GM12865 (cell line): ENCODE measurements around the gene SORCS2.

Source experiments
- DNase-seq: peaks from one replicate; pipeline ENCODE4 v3.0.0; 2010; ENCODE audit warnings: low read depth
- H3K4me3 ChIP-seq: 2 replicates; pipeline ENCODE4 v1.5.1; 2011; ENCODE audit warnings: mild to moderate bottlenecking, low read depth, low read length, control low read depth
- TF ChIP-seq, protein P1 (sequence below): IDR thresholded peaks from 2 replicates; pipeline ENCODE4 v1.5.1; 2011; ENCODE audit warnings: low read length, control low read depth, low read depth, inconsistent platforms; ENCODE audit not compliant: insufficient read depth; ENCODE audit errors: missing control alignments

Gene SORCS2

DNA sequence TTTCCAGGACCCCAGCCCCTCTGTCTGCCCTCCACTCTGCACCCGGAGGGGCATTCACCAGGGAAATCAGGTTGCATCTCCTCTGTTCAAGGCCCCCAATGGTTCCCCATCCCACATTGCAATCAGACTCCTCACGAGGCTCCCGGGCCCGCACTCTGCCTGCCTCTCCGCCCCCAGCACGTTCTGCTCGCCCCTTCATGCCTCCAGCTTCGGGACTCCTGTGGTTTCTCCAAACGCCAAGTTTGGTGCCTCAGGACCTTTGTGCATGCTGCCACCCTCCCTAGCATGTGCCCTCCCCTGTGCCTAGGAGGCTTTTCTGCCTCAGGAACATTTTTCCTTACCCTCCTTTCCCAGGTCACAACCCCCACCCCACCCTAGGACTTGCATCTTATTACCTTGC, 426.0 kb downstream of the SORCS2 start:
- TF ChIP-seq, protein P1, sequence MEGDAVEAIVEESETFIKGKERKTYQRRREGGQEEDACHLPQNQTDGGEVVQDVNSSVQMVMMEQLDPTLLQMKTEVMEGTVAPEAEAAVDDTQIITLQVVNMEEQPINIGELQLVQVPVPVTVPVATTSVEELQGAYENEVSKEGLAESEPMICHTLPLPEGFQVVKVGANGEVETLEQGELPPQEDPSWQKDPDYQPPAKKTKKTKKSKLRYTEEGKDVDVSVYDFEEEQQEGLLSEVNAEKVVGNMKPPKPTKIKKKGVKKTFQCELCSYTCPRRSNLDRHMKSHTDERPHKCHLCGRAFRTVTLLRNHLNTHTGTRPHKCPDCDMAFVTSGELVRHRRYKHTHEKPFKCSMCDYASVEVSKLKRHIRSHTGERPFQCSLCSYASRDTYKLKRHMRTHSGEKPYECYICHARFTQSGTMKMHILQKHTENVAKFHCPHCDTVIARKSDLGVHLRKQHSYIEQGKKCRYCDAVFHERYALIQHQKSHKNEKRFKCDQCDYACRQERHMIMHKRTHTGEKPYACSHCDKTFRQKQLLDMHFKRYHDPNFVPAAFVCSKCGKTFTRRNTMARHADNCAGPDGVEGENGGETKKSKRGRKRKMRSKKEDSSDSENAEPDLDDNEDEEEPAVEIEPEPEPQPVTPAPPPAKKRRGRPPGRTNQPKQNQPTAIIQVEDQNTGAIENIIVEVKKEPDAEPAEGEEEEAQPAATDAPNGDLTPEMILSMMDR, result no peak
- no peak overlapping the region for H3K4me3 ChIP-seq
- no peak for DNase-seq

DNA sequence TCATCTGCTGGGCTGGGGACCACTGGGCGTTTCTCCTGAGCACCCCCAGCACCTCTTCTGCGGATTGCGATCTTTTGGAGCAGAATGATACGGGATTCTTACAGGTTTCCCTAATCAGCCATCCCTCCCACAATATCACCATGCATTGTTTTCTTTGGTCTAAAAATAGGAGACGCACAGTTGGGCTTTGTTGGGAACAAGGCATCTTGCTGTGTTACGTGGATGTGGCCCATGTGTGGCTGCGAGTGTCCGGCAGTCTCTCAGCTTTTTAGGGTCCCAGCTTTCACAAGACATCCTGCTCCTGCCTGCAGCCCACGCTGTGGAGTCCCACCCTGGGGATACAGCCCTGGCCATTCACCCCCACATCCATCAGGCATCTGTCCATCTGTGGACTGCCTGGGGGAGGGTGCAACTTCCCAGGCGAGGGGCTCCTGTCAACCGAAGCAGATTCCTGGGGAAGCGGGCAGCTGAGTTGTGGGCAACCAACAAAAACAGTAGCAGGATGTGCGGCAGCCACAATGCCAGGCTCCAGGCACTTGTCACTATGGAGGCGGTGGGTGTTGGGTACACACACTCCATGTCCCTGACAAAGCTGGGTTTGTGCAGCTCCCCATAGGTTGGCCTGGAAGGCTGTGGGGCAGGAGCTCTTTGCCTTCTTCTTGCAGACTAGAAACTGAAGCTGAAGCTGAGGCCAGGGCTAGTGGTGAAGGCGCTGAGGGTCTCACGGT, 427.9 kb downstream of the SORCS2 start:
- TF ChIP-seq, protein P1, result no peak

DNA sequence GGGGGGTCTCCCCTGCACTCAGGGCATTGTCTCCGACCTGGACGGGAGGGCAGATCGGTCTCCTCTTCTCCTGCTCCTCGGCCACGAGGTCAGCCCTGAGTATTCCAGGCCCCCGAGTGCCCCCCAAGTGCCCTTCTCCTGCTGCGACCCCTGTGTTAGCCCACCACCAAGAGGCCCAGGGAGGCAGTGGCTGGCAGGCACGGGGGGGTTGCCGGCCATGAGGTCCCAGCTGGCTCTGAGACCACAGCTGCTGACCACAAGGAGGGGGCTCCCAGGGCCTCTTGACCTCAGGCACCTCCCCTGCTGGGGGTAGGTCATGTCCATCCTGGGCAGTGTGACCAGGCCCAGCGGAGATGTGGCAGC, 428.5 kb downstream of the SORCS2 start:
- TF ChIP-seq, protein P1, result no peak
- H3K4me3 ChIP-seq, result no peak overlapping the region
- no peak for DNase-seq

More for the DNA sequence above, 427.9 kb downstream of the SORCS2 start:
- no peak for DNase-seq
- H3K4me3 ChIP-seq, result no peak overlapping the region

DNA sequence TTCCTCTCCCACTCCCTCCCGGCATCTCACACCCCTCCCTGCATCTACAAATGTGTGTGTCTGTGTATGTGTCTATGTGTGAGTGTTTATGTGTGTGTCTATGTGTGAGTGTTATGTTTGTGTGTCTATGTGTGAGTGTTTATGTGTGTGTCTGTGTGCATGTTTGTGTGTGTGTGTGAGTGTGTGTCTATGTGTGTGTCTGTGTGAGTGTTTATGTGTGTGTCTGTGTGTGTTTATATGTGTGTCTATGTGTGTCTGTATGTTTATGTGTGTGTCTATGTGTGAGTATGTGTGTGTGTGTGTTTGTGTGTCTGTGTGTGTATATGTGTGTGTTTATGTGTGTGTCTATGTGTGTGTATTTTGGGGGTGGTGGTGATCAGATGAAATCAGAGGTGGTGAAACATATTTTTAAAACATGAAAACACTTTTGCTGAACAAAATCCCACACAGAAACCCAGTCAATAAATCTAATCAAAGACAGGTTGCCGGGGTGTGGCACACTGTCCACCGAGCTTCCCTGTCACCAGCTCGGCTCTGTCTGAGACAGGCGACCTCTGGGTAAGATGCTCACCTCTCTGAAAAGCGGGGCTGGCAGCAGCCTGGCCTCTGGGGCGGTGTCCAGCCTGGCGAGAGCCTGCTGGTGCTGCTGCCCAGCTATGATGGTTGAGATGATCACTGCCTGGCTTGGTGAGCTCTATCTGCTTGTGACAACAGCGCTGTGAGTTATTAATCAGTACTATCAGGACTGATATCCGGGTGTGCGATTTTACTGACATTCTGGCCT, 429.1 kb downstream of the SORCS2 start:
- H3K4me3 ChIP-seq, result no peak overlapping the region
- TF ChIP-seq, protein P1, result no peak

DNA sequence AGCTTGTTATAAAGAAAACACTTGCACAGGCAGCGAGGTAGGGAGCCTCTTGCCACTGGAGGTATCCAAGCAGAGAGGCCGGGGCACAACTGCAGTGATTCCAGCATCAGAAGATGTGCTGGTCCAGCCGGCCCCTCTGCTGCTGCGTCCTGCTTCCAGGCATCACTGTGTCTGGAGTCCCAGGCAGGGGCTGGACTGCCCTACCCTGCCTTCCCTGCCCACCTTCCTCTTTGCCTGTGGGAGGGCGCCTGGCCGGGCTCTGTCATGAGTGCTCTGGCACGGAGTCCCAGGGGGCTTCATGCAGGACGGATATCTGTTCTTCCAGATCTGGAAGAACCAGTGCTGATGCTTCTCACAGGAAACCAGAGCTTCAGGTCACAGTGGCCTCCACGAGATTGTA, 430.0 kb downstream of the SORCS2 start:
- H3K4me3 ChIP-seq, result no peak overlapping the region
- TF ChIP-seq, protein P1, result no peak
- DNase-seq, result no peak

More for the DNA sequence above, 429.1 kb downstream of the SORCS2 start:
- no peak for DNase-seq

DNA sequence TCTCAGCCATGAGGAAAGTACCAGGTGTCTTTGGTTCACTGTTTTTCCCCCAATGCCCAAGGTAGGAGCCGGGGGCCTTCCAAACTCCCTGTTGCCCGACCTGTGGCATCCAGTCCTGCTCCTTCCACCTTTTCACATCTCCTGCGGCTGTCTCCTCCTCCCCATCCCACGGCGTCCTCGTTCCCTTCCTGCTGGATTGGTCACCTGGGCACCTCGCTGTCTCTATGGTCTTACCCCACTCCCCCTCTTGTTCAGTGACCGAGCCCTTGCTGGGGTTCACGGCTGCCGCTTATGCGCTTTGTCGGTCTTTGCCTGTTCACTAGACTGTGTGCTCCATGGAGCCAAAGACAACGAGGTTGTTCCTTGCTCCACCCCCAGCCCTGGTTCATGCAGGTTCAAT, 431.1 kb downstream of the SORCS2 start:
- TF ChIP-seq, protein P1, result no peak
- DNase-seq, result no peak
- H3K4me3 ChIP-seq, result no peak overlapping the region

DNA sequence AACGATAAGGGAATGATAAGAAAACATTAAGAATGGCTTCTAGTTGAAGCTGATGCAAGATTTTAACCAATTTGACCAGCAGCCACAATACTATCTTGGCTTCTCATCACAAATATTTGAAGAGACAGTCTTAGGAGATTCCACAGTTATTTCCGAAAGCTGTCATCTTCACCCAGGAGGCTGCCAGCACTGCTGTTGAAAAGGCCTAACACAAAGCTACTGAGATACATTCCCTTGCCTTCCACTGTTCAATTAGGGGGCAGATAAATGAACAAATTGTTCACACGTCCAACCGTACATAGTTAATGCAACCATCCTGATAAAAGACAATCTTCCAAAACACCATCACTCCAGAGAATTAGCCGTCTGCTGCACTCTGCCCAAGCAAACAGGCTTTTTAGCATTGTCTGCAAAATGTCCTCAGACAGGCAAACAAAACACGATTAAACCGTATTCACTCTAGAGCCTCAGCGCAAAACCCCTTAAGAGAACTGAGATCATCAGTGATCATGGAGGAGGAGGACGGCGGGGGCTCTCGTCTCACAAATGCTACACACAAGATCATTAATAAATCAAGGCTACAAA, 432.1 kb downstream of the SORCS2 start:
- no peak for DNase-seq
- TF ChIP-seq, protein P1, result no peak
- no peak overlapping the region for H3K4me3 ChIP-seq
